Astrocyte (in vitro differentiated cells and primary cell): ENCODE data around the gene MCTP1. TPM values are rescaled to one million over a fixed set of nuclear protein-coding genes. Genes with fewer than 3 reads are reported as not detected.

Experiments used
- DNase-seq: peaks from one replicate; pipeline ENCODE4 v3.0.0-alpha.2; 2010; ENCODE audit warnings: low read depth
- FAIRE-seq: peaks from 2 replicates; lab custom pipeline; 2011; peaks lifted over from hg19 to GRCh38; lab: Jason Lieb, UNC
- H2AFZ ChIP-seq: 2 replicates; pipeline ENCODE4 v1.6.0; 2012; ENCODE audit warnings: low read depth, low read length, inconsistent platforms
- H3K27ac ChIP-seq: 2 replicates; pipeline ENCODE4 v1.5.1; 2011; ENCODE audit warnings: low read depth, low read length, inconsistent platforms
- H3K27me3 ChIP-seq: 2 replicates; pipeline ENCODE4 v1.6.0; 2011; ENCODE audit warnings: low read length, inconsistent platforms; ENCODE audit not compliant: insufficient read depth
- H3K36me3 ChIP-seq: 2 replicates; pipeline ENCODE4 v1.5.1; 2011; ENCODE audit warnings: low read length, inconsistent platforms; ENCODE audit not compliant: insufficient read depth
- H3K4me1 ChIP-seq: 2 replicates; pipeline ENCODE4 v1.5.1; 2011; ENCODE audit warnings: low read length, inconsistent platforms; ENCODE audit not compliant: insufficient read depth
- H3K4me2 ChIP-seq: 2 replicates; pipeline ENCODE4 v1.6.0; 2012; ENCODE audit warnings: low read length, inconsistent platforms
- H3K4me3 ChIP-seq: 2 replicates; pipeline ENCODE4 v1.5.1; 2011; ENCODE audit warnings: low read depth, mild to moderate bottlenecking, low read length, inconsistent platforms; ENCODE audit not compliant: insufficient read depth
- H3K79me2 ChIP-seq: 2 replicates; pipeline ENCODE4 v1.6.0; 2012; ENCODE audit warnings: mild to moderate bottlenecking, low read length, inconsistent platforms; ENCODE audit not compliant: insufficient read depth
- H3K9ac ChIP-seq: 2 replicates; pipeline ENCODE4 v1.6.0; 2012; ENCODE audit warnings: mild to moderate bottlenecking, low read length, inconsistent platforms
- H3K9me3 ChIP-seq: 2 replicates; pipeline ENCODE4 v1.5.1; 2012; ENCODE audit warnings: low read depth, mild to moderate bottlenecking, low read length, inconsistent platforms; ENCODE audit not compliant: insufficient read depth
- H4K20me1 ChIP-seq: 2 replicates; pipeline ENCODE4 v1.6.0; 2012; ENCODE audit warnings: low read length, inconsistent platforms; ENCODE audit not compliant: insufficient read depth
- H3K27ac Mint-ChIP-seq: one replicate; pipeline ENCODE4 v1.8.0; 2021; ENCODE audit warnings: mild to moderate bottlenecking, mixed read lengths; ENCODE audit not compliant: unreplicated experiment
- H3K27me3 Mint-ChIP-seq: one replicate; pipeline ENCODE4 v1.8.0; 2021; ENCODE audit warnings: low read depth, mixed read lengths; ENCODE audit not compliant: unreplicated experiment
- H3K36me3 Mint-ChIP-seq: one replicate; pipeline ENCODE4 v1.8.0; 2021; ENCODE audit warnings: low read depth, mixed read lengths; ENCODE audit not compliant: unreplicated experiment
- H3K4me1 Mint-ChIP-seq: one replicate; pipeline ENCODE4 v1.8.0; 2021; ENCODE audit warnings: low read depth, mixed read lengths; ENCODE audit not compliant: unreplicated experiment
- H3K4me3 Mint-ChIP-seq: one replicate; pipeline ENCODE4 v1.8.0; 2021; ENCODE audit warnings: mild to moderate bottlenecking, moderate library complexity, mixed read lengths; ENCODE audit not compliant: unreplicated experiment
- H3K9me3 Mint-ChIP-seq: one replicate; pipeline ENCODE4 v1.8.0; 2021; ENCODE audit warnings: mild to moderate bottlenecking, mixed read lengths; ENCODE audit not compliant: unreplicated experiment
- CTCF ChIP-seq: IDR thresholded peaks from 2 replicates; pipeline ENCODE4 v1.5.1; 2011; ENCODE audit warnings: low read depth, mild to moderate bottlenecking, inconsistent platforms, low read length, moderate library complexity; ENCODE audit not compliant: insufficient read depth
- EZH2 ChIP-seq: IDR thresholded peaks from 2 replicates; pipeline ENCODE4 v1.6.1; 2012; ENCODE audit warnings: mild to moderate bottlenecking, low read length, inconsistent platforms; ENCODE audit not compliant: insufficient read depth
- total RNA-seq: library from RNA; stranded (reverse); gene quantifications from 2 replicates; pipeline ENCODE4 v1.2.1, GENCODE V29; 2021

MCTP1 gene
- total RNA-seq, 1 donor from 2014 or later, result 40.6 TPM

- Histone ChIP-seq H3K4me3 (no peak overlapping the region), H3K9me3 (no peaks in the 10 kb centered on the region), H3K36me3 (no peaks in the 10 kb centered on the region), H3K27me3 (no peaks in the 10 kb centered on the region), H2AFZ (no peak overlapping the region), H3K4me1 (no peaks in the 10 kb centered on the region), H3K79me2 (no peaks in the 10 kb centered on the region), H3K4me2 (no peak overlapping the region), H4K20me1 (no peaks in the 10 kb centered on the region), H3K27ac (no peak overlapping the region), H3K9ac (no peak overlapping the region)
- Mint-ChIP-seq H3K9me3 (peaks cover 11% of the 10 kb centered on the region), H3K36me3 (peaks cover 2% of the 10 kb centered on the region), H3K27me3 (no peaks in the 10 kb centered on the region), H3K27ac (no peak overlapping the region), H3K4me1 (peaks cover 39% of the 10 kb centered on the region), H3K4me3 (no peak overlapping the region)
- no peak for TF ChIP-seq CTCF
- TF ChIP-seq EZH2, result no peak
- DNase-seq, result no peak
- FAIRE-seq, result no peak
Observed at GRCh38 chr5:95029569-95030366, 255.1 kb downstream of the MCTP1 start.

GRCh38 chr5:95027775-95028174 is 257.1 kb downstream of the MCTP1 start:
- Mint-ChIP-seq H3K36me3 (peaks cover 4% of the 10 kb centered on the region), H3K4me1 (peaks cover 46% of the 10 kb centered on the region), H3K4me3 (peak overlapping the region; percentile 34), H3K27me3 (no peaks in the 10 kb centered on the region), H3K9me3 (peaks cover 8% of the 10 kb centered on the region), H3K27ac (peak overlapping the region; percentile 66)
- H2AFZ ChIP-seq, result no peak overlapping the region
- no peaks in the 10 kb centered on the region for H3K9me3 ChIP-seq
- no peaks in the 10 kb centered on the region for H3K4me1 ChIP-seq
- H3K79me2 ChIP-seq, result no peaks in the 10 kb centered on the region
- H3K27me3 ChIP-seq, result no peaks in the 10 kb centered on the region
- no peak overlapping the region for H3K27ac ChIP-seq
- no peaks in the 10 kb centered on the region for H3K36me3 ChIP-seq
- H3K4me2 ChIP-seq, result no peak overlapping the region
- FAIRE-seq (no peak), DNase-seq (no peak)
- TF ChIP-seq EZH2 (no peak), CTCF (no peak)
- no peak overlapping the region for H3K9ac ChIP-seq
- H4K20me1 ChIP-seq, result no peaks in the 10 kb centered on the region
- no peak overlapping the region for H3K4me3 ChIP-seq

- H3K4me1 ChIP-seq, result no peaks in the 10 kb centered on the region
- H3K27me3 ChIP-seq, result no peaks in the 10 kb centered on the region
- no peak overlapping the region for H3K4me2 ChIP-seq
- H3K79me2 ChIP-seq, result no peaks in the 10 kb centered on the region
- H3K27ac ChIP-seq, result no peak overlapping the region
- H3K9ac ChIP-seq, result no peak overlapping the region
- Mint-ChIP-seq H3K9me3 (peaks cover 5% of the 10 kb centered on the region), H3K27ac (peak overlapping the region; percentile 66), H3K4me1 (peaks cover 51% of the 10 kb centered on the region), H3K27me3 (no peaks in the 10 kb centered on the region), H3K36me3 (peaks cover 3% of the 10 kb centered on the region), H3K4me3 (peak overlapping the region; percentile 34)
- H3K36me3 ChIP-seq, result no peaks in the 10 kb centered on the region
- TF ChIP-seq CTCF (no peak), EZH2 (no peak)
- no peaks in the 10 kb centered on the region for H3K9me3 ChIP-seq
- H3K4me3 ChIP-seq, result no peak overlapping the region
- DNase-seq (no peak), FAIRE-seq (no peak)
- H4K20me1 ChIP-seq, result no peaks in the 10 kb centered on the region
- peak overlapping the region; percentile 1 for H2AFZ ChIP-seq
Observed at GRCh38 chr5:95027151-95027721, 257.7 kb downstream of the MCTP1 start.
